Prostate gland (tissue), 2 donors: ENCODE measurements around the gene TMEM108. TPM values are rescaled to one million over a fixed set of nuclear protein-coding genes. Genes with fewer than 3 reads are reported as not detected.

Source experiments
- DNase-seq: peaks from one replicate; pipeline ENCODE4 v3.0.0-alpha.2; 2019; ENCODE audit warnings: low spot score
- H3K27ac ChIP-seq, 2 donors: fragments of 200-600 bp; sonication (generic); 2 replicates each; pipeline ENCODE4 v1.5.1; 2017 to 2019
- H3K27me3 ChIP-seq: fragments of 200-600 bp; sonication (generic); replicated peaks from 2 replicates; pipeline ENCODE4 v1.5.1; 2019; ENCODE audit not compliant: insufficient read depth
- H3K36me3 ChIP-seq, 2 donors: fragments of 200-600 bp; sonication (generic); 1 replicate in 1 of 2; 2 replicates in 1 of 2; pipeline versions ENCODE4 v1.5.1 to v1.8.1; 2017 to 2019
- H3K4me1 ChIP-seq: fragments of 200-600 bp; sonication (generic); replicated peaks from 2 replicates; pipeline ENCODE4 v1.5.1; 2019
- H3K4me3 ChIP-seq, 2 donors: fragments of 200-600 bp; sonication (generic); 2 replicates each; pipeline ENCODE4 v1.5.1; 2017 to 2019
- H3K9me3 ChIP-seq: fragments of 200-600 bp; sonication (generic); 2 replicates; pipeline ENCODE4 v1.5.1; 2017
- POLR2A ChIP-seq: fragments of 450-650 bp; IDR thresholded peaks from one replicate; pipeline ENCODE4 v1.6.1; 2016; ENCODE audit warnings: antibody characterized with exemption, mild to moderate bottlenecking
- POLR2AphosphoS5 ChIP-seq: sonication (generic); formaldehyde crosslinking; IDR thresholded peaks from one replicate; pipeline ENCODE4 v1.6.1; 2017; ENCODE audit warnings: antibody characterized with exemption
- WGBS: methylation state at CpG from one replicate; pipeline ENCODE4 v1.1.5; 2018; 5-methylcytosine and 5-hydroxymethylcytosine counted together
- intact Hi-C: fragments of 100-400 bp; cut with DNase I; formaldehyde crosslinking; loops from one replicate; pipeline ENCODE4 v1.14.2; 2022
- total RNA-seq, 2 donors: library from RNA; depleted of rRNA; stranded (reverse); fragments of >200 nt; gene quantifications; one replicate each; pipeline ENCODE4 v1.1.0, GENCODE V29; 2016
- TF ChIP-seq, protein P1 (sequence below), 4 experiments: fragments of 200-600 bp in 2 of 4; fragments of 450-650 bp in 2 of 4; sonication (generic) in 2 of 4; IDR thresholded peaks; 1 replicate in 3 of 4; 2 replicates in 1 of 4; pipeline ENCODE4 v1.5.1; 2016 to 2019; ENCODE audit warnings: antibody characterized with exemption in 4 of 4, mild to moderate bottlenecking in 2 of 4, moderate library complexity in 2 of 4

The TMEM108 gene
- total RNA-seq, 2 donors from 2014 or later, result 8.1 TPM; not detected in 1

DNA sequence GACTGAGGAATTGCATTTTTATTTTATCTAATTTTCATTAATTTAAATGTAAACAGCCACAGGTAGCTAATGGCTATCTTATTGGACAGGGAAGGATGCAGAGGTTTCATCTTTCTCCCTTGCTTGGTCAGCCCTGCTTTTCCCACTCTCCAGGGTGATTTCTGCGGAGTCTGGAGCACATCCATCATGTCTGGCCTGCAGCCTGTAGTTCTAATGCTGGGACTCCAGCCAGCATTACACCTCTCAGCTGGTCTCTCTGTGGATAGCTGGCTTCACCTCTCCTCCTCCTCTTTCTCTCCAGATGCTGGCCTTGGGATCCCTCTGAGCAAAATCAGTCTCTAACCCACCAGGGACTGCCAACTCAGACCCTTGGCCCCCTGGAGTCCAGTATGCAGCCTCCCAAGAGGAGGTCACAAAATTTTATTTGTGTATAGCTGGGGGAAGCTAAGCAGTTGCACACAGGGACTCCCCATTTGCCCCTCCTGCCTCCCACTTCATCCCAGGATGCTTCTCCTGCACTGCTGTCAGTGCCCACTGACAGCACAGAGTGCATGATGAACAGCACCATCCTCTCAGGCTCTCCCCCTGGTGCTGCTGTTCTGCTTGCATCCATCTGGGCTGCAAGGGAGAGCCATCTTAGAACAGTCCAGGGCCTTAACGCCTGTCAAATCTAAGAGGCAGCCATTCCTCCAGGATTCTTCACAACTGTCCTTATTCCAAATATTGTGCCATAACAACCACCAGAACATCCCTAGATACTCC is 363.4 kb downstream of the TMEM108 start:
- H3K27ac ChIP-seq, result no peak overlapping the region
- intact Hi-C loops, result no loop called here
- no peak for DNase-seq
- H3K36me3 ChIP-seq, result no peaks in the 10 kb centered on the region
- TF ChIP-seq POLR2AphosphoS5 (no peak), POLR2A (no peak)
- TF ChIP-seq, protein P1, sequence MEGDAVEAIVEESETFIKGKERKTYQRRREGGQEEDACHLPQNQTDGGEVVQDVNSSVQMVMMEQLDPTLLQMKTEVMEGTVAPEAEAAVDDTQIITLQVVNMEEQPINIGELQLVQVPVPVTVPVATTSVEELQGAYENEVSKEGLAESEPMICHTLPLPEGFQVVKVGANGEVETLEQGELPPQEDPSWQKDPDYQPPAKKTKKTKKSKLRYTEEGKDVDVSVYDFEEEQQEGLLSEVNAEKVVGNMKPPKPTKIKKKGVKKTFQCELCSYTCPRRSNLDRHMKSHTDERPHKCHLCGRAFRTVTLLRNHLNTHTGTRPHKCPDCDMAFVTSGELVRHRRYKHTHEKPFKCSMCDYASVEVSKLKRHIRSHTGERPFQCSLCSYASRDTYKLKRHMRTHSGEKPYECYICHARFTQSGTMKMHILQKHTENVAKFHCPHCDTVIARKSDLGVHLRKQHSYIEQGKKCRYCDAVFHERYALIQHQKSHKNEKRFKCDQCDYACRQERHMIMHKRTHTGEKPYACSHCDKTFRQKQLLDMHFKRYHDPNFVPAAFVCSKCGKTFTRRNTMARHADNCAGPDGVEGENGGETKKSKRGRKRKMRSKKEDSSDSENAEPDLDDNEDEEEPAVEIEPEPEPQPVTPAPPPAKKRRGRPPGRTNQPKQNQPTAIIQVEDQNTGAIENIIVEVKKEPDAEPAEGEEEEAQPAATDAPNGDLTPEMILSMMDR (IDR thresholded peaks at IDR 0.05), result no peak
- no peaks in the 10 kb centered on the region for H3K4me1 ChIP-seq
- no peak overlapping the region for H3K4me3 ChIP-seq
- no peaks in the 10 kb centered on the region for H3K27me3 ChIP-seq
- no peaks in the 10 kb centered on the region for H3K9me3 ChIP-seq
- 46% methylated on average over 2 of the region's 2 CpGs for WGBS

DNA sequence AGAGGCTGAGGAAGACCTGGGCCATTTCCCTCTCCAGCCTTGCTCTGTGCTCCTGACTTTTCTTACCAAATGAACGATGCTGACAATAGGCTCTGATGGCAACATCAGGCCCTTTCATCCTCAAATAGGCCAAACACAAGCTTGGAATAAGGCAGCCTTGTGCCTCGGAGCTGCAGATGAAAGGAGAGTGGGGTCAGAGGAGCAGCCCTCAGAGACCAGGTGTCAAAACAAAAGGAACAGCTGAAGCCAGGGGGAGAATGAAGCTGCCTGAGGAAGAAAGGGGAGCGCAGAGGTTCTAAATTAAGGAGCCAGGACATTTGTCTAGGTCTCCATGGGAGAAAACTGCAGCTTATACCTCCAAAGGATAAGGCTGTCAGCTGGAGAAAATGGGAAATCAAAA is 366.7 kb downstream of the TMEM108 start:
- whole genome bisulfite sequencing, result 80% methylated on average over 3 of the region's 3 CpGs
- Histone ChIP-seq H3K4me3 (no peak overlapping the region), H3K27me3 (no peaks in the 10 kb centered on the region), H3K4me1 (no peaks in the 10 kb centered on the region), H3K9me3 (no peaks in the 10 kb centered on the region), H3K27ac (no peak overlapping the region), H3K36me3 (no peaks in the 10 kb centered on the region)
- no peak for DNase-seq
- TF ChIP-seq POLR2A (no peak), POLR2AphosphoS5 (no peak)
- TF ChIP-seq, protein P1 (IDR thresholded peaks at IDR 0.05), result no peak
- intact Hi-C loops, result no loop called here

DNA sequence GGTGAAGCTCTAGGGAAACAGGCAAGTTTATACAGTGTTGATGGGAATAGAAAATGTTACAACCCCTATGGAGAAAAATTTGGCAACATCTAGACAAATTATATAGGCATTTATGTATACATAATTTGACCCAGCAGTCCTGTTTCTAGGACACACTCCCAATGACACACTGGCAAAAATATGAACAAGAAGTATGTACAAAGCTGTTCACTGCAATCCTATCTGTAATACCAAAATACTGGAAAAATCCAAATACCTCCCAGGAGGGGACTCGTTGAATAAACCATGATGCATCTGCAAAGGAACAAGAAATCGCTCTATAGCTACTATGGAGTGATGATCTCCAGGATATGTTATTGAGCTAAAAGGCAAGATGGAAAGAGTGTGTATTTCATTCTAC is 370.2 kb downstream of the TMEM108 start:
- no peaks in the 10 kb centered on the region for H3K27me3 ChIP-seq

DNA sequence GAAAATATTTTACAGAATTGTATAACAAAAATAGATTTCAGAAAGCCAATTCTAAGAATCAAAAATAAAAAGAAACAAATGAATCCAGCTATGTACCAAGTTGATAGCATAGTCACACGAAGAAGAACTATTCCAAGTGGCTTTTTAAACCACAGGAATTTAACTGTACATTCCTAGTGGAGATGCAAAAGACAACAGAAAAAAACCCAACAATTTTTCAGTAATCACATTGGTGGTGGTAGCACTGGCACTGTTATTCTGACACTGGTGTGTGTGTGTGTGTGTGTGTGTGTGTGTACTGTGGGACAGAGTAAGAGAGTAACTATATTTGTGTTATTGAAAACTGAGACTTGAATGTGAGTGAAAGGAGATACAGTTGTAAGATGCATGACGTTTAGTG is 370.8 kb downstream of the TMEM108 start:
- intact Hi-C loops, result no loop called here
- no peak for DNase-seq
- Histone ChIP-seq H3K27ac (no peak overlapping the region), H3K4me1 (peaks cover 7% of the 10 kb centered on the region), H3K36me3 (no peaks in the 10 kb centered on the region), H3K27me3 (no peaks in the 10 kb centered on the region), H3K4me3 (no peak overlapping the region), H3K9me3 (no peaks in the 10 kb centered on the region)
- WGBS, result 50% methylated on average over 2 of the region's 2 CpGs
- no peak for TF ChIP-seq POLR2AphosphoS5
- TF ChIP-seq, protein P1 (IDR thresholded peaks at IDR 0.05), result no peak
- TF ChIP-seq POLR2A, result no peak

More for the DNA sequence above, 370.2 kb downstream of the TMEM108 start:
- Histone ChIP-seq H3K27ac (no peak overlapping the region), H3K4me1 (peaks cover 2% of the 10 kb centered on the region), H3K36me3 (no peaks in the 10 kb centered on the region), H3K4me3 (no peak overlapping the region), H3K9me3 (no peaks in the 10 kb centered on the region)
- TF ChIP-seq POLR2A, result no peak
- no peak for TF ChIP-seq POLR2AphosphoS5
- TF ChIP-seq, protein P1 (IDR thresholded peaks at IDR 0.05), result no peak
- no peak for DNase-seq
- 87% methylated on average over 2 of the region's 2 CpGs for WGBS
- intact Hi-C loops, result no loop called here
